NCI-H2081 treated with DMSO at 0.1 percent for 48 hours (cell line): ENCODE results near the gene SNX13.
"Not testable (repeated sequence)": the region's sequence is repeated elsewhere in the genome, so short reads cannot be mapped to it uniquely, and the experiment has no call there.

Source experiments
- DNase-seq: peaks from one replicate; lab custom pipeline; 2025; lab: John Stamatoyannopoulos, UW

The SNX13 gene

DNA sequence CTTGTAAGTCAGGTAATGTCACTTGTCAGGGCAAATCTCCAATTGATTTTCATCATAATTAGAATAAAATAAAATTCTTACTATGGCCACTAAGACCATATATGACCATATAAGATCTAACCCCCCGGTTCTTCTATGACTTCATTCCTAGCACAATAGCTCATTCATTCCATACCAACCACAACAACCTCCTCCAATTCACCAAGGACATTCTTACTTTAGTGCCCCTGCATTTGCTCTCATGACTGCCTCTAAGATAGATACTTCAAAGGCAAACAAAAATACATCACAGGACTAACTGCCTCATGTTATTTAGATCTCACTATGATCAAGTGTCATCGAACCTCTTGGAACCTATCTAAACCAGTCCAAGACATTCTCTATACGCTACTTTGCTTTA is 90.8 kb downstream of the SNX13 start:
- no peak for DNase-seq

DNA sequence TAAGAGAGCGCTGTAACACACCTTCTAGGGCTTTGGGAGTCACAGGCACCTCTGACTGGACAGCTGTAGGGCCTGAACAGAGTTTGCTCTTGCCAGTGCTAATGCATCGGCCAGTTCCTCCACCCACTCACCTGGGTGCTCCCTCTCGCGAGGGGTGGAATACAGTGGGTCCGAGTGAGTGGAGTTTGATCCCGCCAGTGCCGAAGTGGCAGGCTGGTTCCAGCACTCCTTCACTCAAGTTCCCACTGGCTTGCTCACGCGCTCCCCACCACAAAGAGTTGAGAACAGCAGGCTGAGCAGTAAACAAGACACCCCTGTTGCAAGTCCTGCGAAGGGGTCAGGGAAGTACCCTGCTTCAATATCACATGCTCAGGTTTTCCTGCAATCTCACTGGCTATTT is 91.8 kb downstream of the SNX13 start:
- DNase-seq, result no peak

DNA sequence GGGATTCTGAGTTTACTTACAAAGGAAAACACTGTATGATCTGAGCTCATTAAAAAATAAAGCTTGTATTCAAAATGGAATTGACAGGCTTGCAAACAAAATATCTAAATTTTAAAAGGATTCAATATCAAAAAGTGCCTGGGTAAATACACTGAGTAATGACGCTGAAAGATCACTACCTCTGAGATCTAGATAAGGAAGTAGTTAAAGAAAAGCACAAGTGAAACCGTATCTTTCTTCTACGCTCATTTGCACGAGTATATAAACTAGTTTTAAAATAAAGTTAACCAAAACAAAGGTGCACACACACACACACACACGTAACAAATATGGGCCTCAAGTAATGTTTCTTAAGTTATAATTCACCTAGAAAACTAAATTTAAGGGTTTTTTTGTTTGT is 93.4 kb downstream of the SNX13 start:
- DNase-seq, result no peak

DNA sequence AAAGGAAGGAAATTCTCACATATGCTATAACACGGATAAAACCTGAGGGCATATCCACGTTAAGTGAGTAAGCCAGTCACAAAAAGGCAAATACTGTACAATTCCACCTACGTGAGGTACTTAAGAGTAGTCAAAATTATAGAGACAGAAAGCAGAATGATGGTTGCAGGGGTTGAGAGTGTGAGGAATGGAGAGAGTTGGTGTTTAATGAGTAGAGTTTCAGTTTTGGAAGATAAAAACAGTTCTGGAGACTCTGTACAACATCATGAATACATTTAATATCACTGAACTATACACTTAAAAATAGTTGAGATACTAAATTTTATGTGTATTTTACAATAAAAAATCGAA is 95.1 kb downstream of the SNX13 start:
- DNase-seq, result no peak

DNA sequence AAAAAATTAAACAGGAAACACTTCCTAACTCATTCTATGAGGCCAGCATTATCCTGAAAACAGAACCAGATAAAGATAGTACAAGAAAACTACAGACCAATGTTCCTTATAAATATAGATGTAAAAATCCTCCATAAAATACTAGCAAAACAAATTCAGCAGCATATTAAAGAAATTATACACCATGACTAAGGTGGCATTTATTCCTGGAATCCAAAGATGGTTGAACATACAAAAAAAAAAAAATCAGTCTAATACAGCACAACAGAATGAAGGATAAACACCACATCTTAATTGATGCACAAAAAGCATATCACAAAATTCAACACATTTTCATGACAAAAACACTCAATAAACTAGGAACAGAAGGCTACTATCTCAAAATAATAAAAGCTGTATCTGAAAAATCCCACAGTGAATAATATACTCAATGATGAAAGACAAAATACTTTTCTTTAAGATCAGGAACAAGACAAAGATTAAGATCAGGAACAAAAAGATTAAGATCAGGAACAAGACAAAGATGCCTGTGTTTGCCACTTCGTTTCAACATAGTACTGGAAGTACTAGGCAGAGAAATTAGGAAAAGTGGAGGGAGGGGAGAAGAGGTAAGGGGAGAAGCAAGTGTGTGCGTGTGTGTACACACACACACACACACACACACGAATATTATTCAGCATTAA is 95.6 kb downstream of the SNX13 start:
- no peak for DNase-seq

DNA sequence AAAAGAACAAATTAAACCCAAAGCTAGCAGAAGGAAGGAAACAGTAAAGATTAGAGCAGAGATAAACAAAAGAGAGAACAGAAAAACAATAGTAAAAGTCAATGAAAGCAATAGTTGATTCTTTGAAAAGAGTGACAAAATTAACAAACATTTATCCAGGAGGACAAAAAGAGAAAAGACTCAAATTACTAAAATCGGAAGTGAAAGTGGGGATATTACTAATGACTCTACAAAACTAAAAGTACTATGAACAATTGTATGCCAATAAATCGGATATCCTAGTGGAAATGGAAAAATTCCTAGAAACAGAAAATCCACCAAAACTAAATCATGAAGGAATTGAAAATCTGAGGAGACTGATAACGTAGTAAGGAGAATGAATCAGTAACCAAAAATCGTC is 96.3 kb downstream of the SNX13 start:
- no peak for DNase-seq

DNA sequence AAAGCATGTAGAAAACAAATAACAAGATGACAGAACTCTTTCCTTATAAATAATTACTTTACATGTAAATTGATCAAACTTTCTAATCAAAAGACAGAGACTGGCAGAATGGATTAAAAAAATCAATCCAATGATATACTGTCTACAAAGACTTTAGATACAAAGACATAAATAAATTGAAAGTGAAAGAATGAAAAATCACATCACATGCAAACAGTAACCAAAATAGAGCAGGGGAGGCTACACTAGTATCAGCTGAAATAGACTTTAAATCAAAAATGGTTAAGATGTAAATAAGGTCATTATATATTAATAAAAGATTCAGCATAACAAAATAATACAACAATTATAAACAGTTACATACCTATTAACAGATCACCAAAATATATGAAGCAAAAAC is 97.3 kb downstream of the SNX13 start:
- no peak for DNase-seq

DNA sequence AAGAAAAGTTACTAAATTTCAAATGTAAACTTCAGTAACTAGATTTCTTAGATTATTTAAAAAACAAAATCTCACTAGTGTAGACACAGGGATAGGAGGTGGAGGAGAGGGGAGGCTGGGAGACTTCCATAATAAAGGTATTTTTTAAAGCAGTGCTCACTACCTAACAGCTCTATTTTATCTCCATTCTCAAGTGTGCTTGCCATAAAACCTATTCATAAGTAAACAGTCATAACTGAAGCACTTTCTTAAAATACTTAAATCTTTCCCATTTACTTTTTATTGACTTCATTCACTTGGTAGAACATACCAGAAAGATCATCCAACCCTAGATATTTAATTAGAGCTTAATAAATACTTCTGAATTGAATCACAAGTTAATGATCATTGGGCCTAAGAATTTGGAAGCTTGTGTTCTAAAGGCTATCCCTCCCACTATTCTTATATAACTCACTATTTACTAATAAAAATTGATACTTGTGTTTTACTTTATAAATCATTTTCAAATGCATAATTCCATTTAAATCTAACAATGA is 107.4 kb downstream of the SNX13 start:
- DNase-seq, result no peak

DNA sequence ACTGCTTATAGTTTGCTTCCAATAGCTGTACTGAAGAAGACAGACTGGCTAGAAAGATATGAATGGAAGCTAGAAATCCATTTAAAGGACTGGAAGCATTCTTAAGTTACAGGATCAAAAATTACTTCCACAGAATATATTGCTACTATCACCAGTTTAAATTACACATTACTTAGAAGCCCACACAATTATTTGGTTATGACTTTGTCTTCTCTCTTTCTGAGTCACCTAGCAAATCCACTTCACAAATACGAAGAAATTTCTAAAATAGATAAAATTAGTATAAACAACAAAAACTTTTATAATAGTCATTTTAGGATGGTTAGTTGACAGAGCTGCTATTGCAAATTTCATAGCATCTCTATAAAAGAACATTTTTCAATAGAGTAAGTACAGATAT is 108.1 kb downstream of the SNX13 start:
- DNase-seq, result no peak

DNA sequence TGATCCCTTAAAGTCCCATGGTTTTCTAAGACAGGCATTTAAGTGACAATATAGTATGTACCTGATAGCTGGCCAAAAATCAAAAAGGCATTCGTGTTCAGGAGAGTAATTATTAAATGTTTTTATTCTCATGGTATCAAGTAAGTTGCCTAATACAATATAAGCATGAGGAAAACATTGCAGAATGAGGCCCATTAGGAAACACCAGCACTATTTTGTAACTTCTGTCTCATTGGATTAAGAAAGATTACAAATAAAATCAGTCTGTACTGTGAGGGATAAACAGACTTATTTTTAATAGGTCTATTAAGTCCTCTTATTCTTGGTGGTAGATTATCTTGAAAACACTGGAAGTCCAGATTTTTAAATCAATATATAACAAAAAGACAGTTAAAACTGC is 110.1 kb downstream of the SNX13 start:
- DNase-seq, result no peak

DNA sequence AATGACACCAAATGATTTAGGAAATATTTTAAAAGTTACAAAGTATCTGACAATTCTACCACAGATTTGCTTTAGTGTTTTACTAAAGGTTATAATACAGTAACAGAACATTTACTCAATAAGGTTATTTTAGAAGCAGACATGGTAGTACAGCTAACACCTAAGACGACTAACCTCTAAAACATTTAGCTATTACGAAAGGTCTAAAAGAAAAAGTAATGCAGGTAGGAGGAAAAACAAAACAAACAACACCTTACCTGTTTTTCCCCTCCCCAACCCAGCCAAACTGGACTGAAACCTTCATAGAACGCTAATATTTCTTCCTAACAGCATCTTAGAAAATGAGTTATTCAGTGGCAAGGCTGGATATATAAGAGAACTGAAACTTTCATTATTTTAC is 111.3 kb downstream of the SNX13 start:
- DNase-seq, result no peak

DNA sequence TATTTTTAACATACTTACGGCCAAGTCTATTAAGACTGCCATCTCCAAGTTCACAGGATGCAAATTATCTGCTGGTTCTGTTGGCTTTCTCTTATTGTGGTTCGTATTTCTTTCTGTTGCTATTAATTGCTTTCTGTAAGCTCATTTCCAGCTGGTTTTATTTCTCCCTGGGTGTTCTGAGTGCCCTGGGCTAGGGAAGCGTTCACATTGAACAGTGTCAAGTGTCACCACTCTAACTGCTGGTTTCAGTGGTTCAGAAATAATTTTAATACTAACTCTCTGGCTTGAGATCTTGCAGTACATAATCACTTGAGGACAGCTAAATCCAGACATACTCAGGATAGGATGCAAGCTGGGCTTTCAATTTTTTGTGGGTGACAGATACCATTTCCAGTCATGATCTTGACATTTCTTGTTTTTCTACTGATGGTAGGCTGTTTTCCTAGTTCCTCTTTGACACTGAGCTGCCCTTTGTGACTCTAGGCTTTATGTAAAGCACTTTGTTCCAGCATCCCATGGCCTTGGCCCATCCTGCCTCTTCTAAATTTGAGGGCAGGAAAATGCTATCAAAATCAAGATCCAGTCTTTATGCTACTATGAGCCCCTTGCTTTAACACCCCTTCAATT is 117.6 kb downstream of the SNX13 start:
- DNase-seq, result no peak

DNA sequence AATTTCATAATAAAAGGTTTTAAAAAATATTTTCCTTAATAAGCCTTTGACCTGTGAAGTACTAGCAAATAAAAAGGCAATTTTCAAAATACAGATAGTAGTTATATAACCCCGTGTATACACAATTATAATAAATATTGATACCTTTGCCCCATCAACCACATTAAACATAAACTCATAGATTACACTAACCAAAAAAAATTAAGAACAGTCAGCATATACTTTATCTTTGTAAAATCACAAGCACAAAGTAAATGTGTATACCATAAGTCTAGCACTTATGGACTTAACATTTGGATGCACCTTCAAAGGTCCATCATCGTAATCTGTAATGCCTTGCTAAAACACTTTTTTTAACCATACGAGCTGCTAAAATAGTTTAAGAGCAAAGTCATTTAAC is 123.4 kb downstream of the SNX13 start:
- DNase-seq, result no peak

DNA sequence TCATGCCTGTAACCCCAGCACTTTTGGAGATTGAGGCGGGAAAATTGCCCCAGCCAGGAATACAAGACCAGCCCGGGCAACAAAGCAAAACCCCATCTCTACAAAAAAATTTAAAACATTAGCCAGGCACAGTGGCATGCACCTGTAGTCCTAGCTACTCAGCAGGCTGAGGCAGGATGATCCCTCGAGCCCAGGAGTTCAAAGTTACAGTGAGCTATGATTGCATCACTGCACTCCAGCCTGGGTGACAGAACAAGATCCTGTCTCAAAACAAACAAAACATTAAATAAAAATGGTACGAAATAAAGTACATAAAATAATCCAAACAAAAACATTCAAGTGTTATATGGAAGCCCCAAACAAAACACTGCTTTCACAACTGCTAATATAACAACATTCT is 125.0 kb downstream of the SNX13 start:
- no peak for DNase-seq

DNA sequence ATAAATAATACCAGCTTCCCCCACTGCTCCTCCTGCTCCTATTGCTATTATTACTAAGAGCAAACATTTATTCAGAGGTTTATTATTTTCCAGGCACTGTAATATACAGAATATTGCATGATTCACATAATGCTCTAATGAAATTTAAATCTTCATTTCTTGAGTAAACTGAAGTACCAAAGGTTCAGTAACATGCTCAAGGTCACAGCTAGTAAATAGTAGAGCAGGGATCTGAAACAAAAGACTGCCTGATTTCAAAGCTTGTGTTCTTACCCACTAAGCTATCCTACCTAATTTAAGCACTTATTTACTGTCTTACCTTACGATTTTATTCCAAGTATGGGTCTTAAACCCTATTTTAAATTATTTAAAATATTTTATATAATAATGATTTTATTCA is 126.2 kb downstream of the SNX13 start:
- DNase-seq, result no peak

DNA sequence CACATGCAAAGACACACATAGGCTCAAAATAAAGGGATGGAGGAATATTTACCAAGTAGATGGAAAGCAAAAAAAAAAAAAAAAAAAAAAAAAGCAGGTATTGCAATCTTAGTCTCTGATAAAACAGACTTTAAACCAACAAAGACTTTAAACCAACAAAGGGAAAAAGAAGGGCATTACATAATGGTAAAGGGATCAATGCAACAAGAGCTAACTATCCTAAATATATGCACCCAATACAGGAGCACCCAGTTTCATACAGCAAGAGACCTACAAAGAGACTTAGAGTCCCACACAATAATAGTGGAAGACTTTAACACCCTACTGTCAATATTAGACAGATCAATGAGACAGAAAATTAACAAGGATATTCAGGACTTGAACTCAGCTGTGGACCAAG is 131.1 kb downstream of the SNX13 start:
- not testable (repeated sequence) for DNase-seq

DNA sequence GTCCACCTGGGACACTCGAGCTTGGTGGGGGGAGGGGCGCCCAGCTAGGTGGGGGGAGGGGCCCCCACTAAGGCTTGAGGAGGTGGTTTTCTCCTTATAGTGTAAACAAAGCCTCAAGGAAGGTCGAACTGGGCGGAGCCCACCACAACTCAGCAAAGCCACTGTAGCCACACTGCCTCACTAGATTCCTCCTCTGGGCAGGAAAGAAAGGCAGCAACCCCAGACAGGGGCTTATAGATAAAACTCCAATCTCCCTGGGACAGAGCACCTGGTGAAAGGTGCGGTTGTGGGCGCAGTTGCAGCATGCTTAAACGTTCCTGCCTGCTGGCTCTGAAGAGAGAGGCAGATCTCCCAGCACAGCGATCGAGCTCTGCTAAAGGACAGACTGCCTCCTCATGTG is 133.1 kb downstream of the SNX13 start:
- DNase-seq, result no peak

DNA sequence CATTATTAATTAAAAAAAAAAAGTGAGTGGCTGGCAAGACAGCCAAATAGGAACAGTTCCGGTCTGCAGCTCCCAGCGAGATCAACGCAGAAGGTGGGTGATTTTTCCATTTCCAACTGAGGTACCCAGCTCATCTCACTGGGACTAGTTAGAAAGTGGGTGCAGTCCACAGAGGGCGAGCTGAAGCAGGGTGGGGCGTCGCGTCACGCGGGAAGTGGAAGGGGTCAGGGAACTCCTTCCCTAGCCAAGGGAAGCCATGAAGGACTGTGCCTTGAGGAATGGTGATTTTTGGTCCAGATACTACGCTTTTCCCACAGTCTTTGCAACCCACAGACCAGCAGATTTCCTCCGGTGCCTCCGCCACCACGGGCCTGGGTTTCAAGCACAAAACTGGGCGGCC is 133.7 kb downstream of the SNX13 start:
- no peak for DNase-seq

DNA sequence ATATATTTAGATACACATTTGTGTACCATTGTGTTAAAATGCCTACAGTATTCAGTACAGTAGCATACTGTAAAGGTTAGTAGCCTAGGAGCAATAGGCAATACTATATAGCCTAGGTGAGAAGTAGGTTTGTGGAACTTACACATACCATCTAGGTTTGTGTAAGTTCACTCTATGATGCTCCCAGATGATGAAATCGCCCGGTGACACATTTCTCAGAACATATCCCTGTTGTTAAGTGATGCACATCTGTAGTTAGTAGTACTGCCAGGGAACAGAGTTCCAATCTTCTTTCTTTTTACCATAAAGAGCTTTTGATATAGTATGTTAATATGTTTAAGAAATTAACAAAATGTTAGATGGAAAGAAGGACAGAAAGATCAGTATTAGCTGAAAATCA is 138.2 kb downstream of the SNX13 start:
- no peak for DNase-seq

DNA sequence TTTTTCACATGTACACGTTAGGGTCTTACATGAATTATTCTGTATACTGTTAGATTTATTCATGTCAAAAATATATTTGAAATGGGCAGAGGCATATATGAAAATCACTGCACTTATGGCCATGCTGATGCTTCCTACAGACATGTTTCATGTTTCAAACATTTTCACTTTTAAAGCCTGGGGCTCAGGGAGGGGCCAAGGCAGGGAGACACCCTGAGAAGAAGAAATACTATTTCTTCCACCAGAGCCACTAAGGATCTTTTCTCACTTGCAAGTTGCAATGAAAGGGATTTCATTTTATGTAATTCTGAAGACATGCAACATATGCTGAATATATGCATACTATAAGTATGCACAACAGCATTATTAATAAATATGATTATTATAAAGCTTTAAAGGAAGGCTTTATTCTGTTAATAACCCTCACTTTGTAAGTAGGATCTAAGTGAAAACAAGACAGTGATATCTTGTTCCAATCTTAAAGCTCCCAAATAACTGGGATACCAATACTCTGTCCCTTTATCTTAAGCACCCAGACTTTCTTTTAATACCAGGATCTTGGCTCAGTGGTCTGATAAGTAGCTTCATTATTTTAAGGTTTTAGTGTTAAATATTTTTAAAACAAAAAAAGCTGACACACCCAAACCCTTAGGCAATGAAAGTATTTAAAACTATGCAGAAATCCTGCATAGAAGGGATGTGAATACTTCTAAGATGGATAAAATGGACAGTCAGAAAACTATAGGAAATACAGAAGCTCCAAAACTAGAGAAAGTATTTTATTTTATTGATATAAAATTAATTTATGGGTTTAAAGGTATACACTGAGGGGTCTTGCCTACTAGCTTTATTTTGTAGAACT is 148.0 kb downstream of the SNX13 start:
- DNase-seq, result no peak

DNA sequence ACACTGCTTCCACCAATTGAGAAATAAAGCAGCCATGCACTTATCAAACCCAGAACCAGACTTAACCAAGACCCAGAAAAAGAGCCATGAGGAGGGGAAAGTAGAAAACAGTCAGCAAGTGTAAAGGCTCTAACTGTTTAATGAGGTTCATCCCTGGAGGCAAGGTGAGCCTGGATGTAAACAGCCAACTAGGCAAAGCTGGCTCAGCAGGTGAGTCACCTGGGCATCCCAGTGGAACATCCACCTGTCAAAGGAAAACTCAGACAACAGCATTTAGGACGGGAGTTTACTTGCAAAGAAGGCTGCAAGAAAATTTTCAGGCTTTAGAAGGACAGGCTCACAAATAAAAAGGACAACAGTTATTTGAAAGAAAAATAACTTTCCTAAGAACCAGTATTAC is 153.0 kb downstream of the SNX13 start:
- DNase-seq, result no peak

DNA sequence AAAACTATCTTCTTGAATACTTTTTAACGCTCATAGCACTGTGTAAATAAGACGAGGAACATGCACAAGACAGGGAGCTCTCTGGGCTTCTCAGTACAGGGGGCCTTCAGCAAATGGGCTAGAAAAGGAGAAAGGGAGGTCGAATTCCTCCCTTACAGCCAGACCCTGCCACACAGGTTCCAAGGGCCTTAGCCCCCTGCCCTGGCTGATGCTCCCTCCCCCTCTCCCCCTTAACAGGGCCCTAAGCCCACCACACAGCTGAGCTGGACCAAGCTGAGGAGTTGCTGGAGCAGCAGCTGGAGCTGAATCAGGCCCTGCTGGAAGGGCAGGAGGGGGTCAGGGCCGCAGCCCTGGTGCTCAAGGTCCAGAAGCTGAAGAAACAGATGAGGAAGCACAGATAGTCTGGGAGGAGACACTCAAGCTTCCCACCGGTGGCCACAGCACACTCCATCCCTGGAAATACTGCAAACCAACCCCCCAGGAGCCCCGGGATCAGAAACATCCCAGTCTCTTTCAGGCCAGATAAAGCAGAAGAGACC is 153.9 kb downstream of the SNX13 start:
- no peak for DNase-seq

DNA sequence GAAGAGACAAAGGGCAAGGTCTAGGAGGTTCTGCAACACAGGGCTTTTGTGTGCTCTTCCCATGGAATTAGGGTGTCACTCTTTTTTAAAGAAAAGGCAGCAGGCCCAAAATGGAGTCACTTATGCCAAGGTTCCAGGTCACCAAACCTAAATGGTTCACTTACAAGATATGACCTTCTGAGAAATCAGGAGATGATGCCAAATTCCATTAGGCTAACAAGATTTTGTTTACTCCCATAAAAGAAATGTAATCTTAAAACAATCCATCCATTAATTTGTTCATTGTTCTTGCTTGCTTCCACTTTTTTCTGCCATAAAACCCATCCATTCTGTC is 158.1 kb downstream of the SNX13 start:
- DNase-seq, result no peak
